SK-N-SH (cell line): Measurements from ENCODE around the gene FABP7. TPM values are rescaled to one million over a fixed set of nuclear protein-coding genes. Genes with fewer than 3 reads are reported as not detected.

Experiments
- CTCF ChIA-PET: fragments of 300-600, 350-600 bp; formaldehyde crosslinking; extraction: SDS; loops from one replicate; lab custom pipeline; 2021; lab: Yijun Ruan, JAX
- POLR2A ChIA-PET: fragments of 350-600 bp; sonication (Branson Sonifier 250); formaldehyde crosslinking; extraction: SDS; loops from one replicate; lab custom pipeline; 2020; ENCODE audit warnings: antibody characterized with exemption, inconsistent platforms; lab: Yijun Ruan, JAX
- DNase-seq: peaks from one replicate; pipeline ENCODE4 v3.0.0; 2012
- H2AFZ ChIP-seq: fragments of 200-600 bp; sonication (generic); 2 replicates; pipeline ENCODE4 v1.8.1; 2016; ENCODE audit warnings: antibody characterized with exemption, mild to moderate bottlenecking, low read depth
- H3F3A ChIP-seq: fragments of 200-600 bp; sonication (generic); replicated peaks from 2 replicates; pipeline ENCODE3; 2016; ENCODE audit warnings: antibody characterized with exemption, mild to moderate bottlenecking; ENCODE audit not compliant: insufficient read depth
- H3K27ac ChIP-seq, 2 experiments: fragments of 200-500 bp in 1 of 2; fragments of 200-600 bp in 1 of 2; sonication (Bioruptor generic) in 1 of 2; sonication (generic), shearing (Covaris generic) in 1 of 2; 2 replicates each; pipeline versions ENCODE4 v1.5.1 to v1.6.1; 2014 to 2016; ENCODE audit warnings: low read depth in 2 of 2, inconsistent platforms in 1 of 2, low read length in 1 of 2, mild to moderate bottlenecking in 1 of 2, mixed read lengths in 1 of 2
- H3K27me3 ChIP-seq: fragments of 200-600 bp; sonication (generic), shearing (Covaris generic); 2 replicates; pipeline ENCODE4 v1.6.1; 2016; ENCODE audit warnings: mixed run types; ENCODE audit not compliant: insufficient read depth
- H3K36me3 ChIP-seq, 2 experiments: fragments of 200-500 bp in 1 of 2; fragments of 200-600 bp in 1 of 2; sonication (Bioruptor generic) in 1 of 2; sonication (generic) in 1 of 2; replicated peaks in 1 of 2; 2 replicates each; pipeline versions ENCODE3 to v1.5.1; 2014 to 2016; ENCODE audit warnings: low read length in 1 of 2, mild to moderate bottlenecking in 1 of 2; ENCODE audit not compliant: insufficient read depth in 2 of 2, control insufficient read depth in 1 of 2
- H3K4me1 ChIP-seq, 2 experiments: fragments of 200-500 bp in 1 of 2; fragments of 200-600 bp in 1 of 2; sonication (Bioruptor generic) in 1 of 2; sonication (generic), shearing (Covaris generic) in 1 of 2; 2 replicates each; pipeline versions ENCODE4 v1.5.1 to v1.6.1; 2014 to 2016; ENCODE audit warnings: low read depth in 1 of 2, low read length in 1 of 2, mixed run types in 1 of 2; ENCODE audit not compliant: insufficient read depth in 2 of 2, control insufficient read depth in 1 of 2
- H3K4me2 ChIP-seq: fragments of 200-600 bp; sonication (generic), shearing (Covaris generic); 2 replicates; pipeline ENCODE4 v1.6.1; 2017; ENCODE audit warnings: mixed run types
- H3K4me3 ChIP-seq, 2 experiments: fragments of 200-500 bp in 1 of 2; fragments of 200-600 bp in 1 of 2; sonication (Bioruptor generic) in 1 of 2; sonication (generic), shearing (Covaris generic) in 1 of 2; 2 replicates each; pipeline versions ENCODE4 v1.5.1 to v1.8.1; 2014 to 2016; ENCODE audit warnings: low read depth in 2 of 2, inconsistent platforms in 1 of 2, low read length in 1 of 2, mild to moderate bottlenecking in 1 of 2, mixed read lengths in 1 of 2, moderate library complexity in 1 of 2
- H3K79me2 ChIP-seq: fragments of 200-600 bp; sonication (generic); 2 replicates; pipeline ENCODE4 v1.8.1; 2017; ENCODE audit warnings: mild to moderate bottlenecking; ENCODE audit not compliant: insufficient read depth
- H3K9ac ChIP-seq: fragments of 200-600 bp; sonication (generic); 2 replicates; pipeline ENCODE4 v1.6.1; 2017; ENCODE audit warnings: mixed run types
- H3K9me2 ChIP-seq: fragments of 200-600 bp; sonication (generic); 2 replicates; pipeline ENCODE4 v1.6.1; 2017; ENCODE audit warnings: mixed run types
- H3K9me3 ChIP-seq: fragments of 200-600 bp; sonication (generic); 2 replicates; pipeline ENCODE4 v1.6.1; 2017; ENCODE audit warnings: mixed run types, mild to moderate bottlenecking, moderate library complexity
- H4K20me1 ChIP-seq: fragments of 200-600 bp; sonication (generic); 2 replicates; pipeline ENCODE4 v1.6.1; 2017; ENCODE audit warnings: mild to moderate bottlenecking, mixed run types; ENCODE audit not compliant: insufficient read depth
- CTCF ChIP-seq: fragments of 200-600 bp; sonication (generic); IDR thresholded peaks from 2 replicates; pipeline ENCODE4 v1.6.1; 2017; ENCODE audit warnings: antibody characterized with exemption, mild to moderate bottlenecking, moderate library complexity
- EZH2phosphoT487 ChIP-seq: fragments of 200-600 bp; sonication (generic); IDR thresholded peaks from 2 replicates; pipeline ENCODE4 v1.6.1; 2017; ENCODE audit warnings: low read depth, mixed run types, mild to moderate bottlenecking, antibody characterized with exemption, moderate library complexity, borderline replicate concordance
- MEF2A ChIP-seq: IDR thresholded peaks from 2 replicates; pipeline ENCODE4 v1.4.0; 2012; ENCODE audit warnings: low read depth, borderline replicate concordance
- NFIC ChIP-seq: IDR thresholded peaks from 2 replicates; pipeline ENCODE4 v1.4.0; 2012; ENCODE audit warnings: borderline replicate concordance
- PBX3 ChIP-seq: IDR thresholded peaks from 2 replicates; pipeline ENCODE4; 2012
- REST ChIP-seq: IDR thresholded peaks from 2 replicates; pipeline ENCODE4 v1.6.1; 2012; ENCODE audit warnings: mild to moderate bottlenecking, low read depth, low read length, moderate library complexity
- SMC3 ChIP-seq: IDR thresholded peaks from 2 replicates; pipeline ENCODE4 v1.6.1; 2012; ENCODE audit warnings: low read depth, low read length, improper control_type of control experiment
- USF2 ChIP-seq: fragments of 150-350 bp; IDR thresholded peaks from 2 replicates; pipeline ENCODE4 v1.6.1; 2017; ENCODE audit warnings: antibody characterized with exemption, low read length, low read depth, borderline replicate concordance
- YY1 ChIP-seq: IDR thresholded peaks from 2 replicates; pipeline ENCODE4 v1.4.0; 2012; ENCODE audit warnings: low read depth, mild to moderate bottlenecking
- WGBS: methylation state at CpG from one replicate; pipeline ENCODE4 v1.1.6; 2017; ENCODE audit warnings: low lambda C conversion rate; 5-methylcytosine and 5-hydroxymethylcytosine counted together
- polyA plus RNA-seq, 3 experiments: library from polyadenylated mRNA; depleted of rRNA; stranded (reverse); fragments of >200 nt; gene quantifications; 2 replicates each; pipeline ENCODE4 v1.2.3, GENCODE V29; 2012

The FABP7 gene
- polyA plus RNA-seq, 1 of the 3 experiments (the other 2 are of a cell fraction) = not detected

- TF ChIP-seq CTCF (no peak), PBX3 (no peak)
These were observed 13.3 kb upstream of the FABP7 start (continued) for GRCh38 chr6:122766256-122766655.

GRCh38 chr6:122770835-122771601, 8.5 kb upstream of the FABP7 start:
- Histone ChIP-seq H2AFZ (no peak overlapping the region), H3K79me2 (no peaks in the 10 kb centered on the region), H3K9me3 (no peaks in the 10 kb centered on the region), H3K4me3 (no peak overlapping the region), H4K20me1 (no peaks in the 10 kb centered on the region), H3K9ac (no peak overlapping the region), H3K27ac (no peak overlapping the region), H3K36me3 (no peaks in the 10 kb centered on the region), H3K27me3 (peaks cover 5% of the 10 kb centered on the region; the same call in 1 of the 2 replicates), H3F3A (no peaks in the 10 kb centered on the region), H3K9me2 (no peaks in the 10 kb centered on the region), H3K4me1 (no peaks in the 10 kb centered on the region), H3K4me2 (no peak overlapping the region)
- ChIA-PET CTCF (no interaction called here), POLR2A (no interaction called here)
- DNase-seq = no peak
- WGBS = 55% methylated on average over 1 of the region's 1 CpG
- no peak for TF ChIP-seq REST
- TF ChIP-seq NFIC = no peak
- TF ChIP-seq EZH2phosphoT487 = no peak
- TF ChIP-seq MEF2A = no peak
- no peak for TF ChIP-seq USF2
- TF ChIP-seq YY1 = no peak
- no peak for TF ChIP-seq SMC3
